NT2/D1 (cell line): ENCODE results near the gene ACSM2B.
"Not testable (repeated sequence)": the region's sequence is repeated elsewhere in the genome, so short reads cannot be mapped to it uniquely, and the experiment has no call there.

Experiments
- DNase-seq: peaks from one replicate; pipeline ENCODE4 v3.0.0-alpha.2; 2011; ENCODE audit warnings: low read depth, low spot score
- H3K27me3 ChIP-seq: 2 replicates; pipeline ENCODE4 v1.6.0; 2011; ENCODE audit warnings: mild to moderate bottlenecking; ENCODE audit not compliant: insufficient read length, insufficient read depth
- H3K36me3 ChIP-seq: 2 replicates; pipeline ENCODE4 v1.6.1; 2011; ENCODE audit warnings: mild to moderate bottlenecking, low read length, mixed read lengths; ENCODE audit not compliant: insufficient read depth, insufficient read length
- H3K4me1 ChIP-seq: 2 replicates; pipeline ENCODE4 v1.5.1; 2011; ENCODE audit not compliant: insufficient read depth, insufficient read length
- H3K4me3 ChIP-seq: 2 replicates; pipeline ENCODE4 v1.5.1; 2011; ENCODE audit warnings: low read depth; ENCODE audit not compliant: insufficient read length
- H3K9ac ChIP-seq: 2 replicates; pipeline ENCODE4 v1.6.0; 2011; ENCODE audit warnings: low read depth; ENCODE audit not compliant: insufficient read length
- H3K9me3 ChIP-seq: 2 replicates; pipeline ENCODE4 v1.5.1; 2011; ENCODE audit warnings: mild to moderate bottlenecking, low read length; ENCODE audit not compliant: insufficient read depth
- SUZ12 ChIP-seq: IDR thresholded peaks from 2 replicates; pipeline ENCODE4 v1.6.1; 2011; ENCODE audit not compliant: insufficient read length, insufficient read depth; ENCODE audit errors: extremely low read depth
- YY1 ChIP-seq: IDR thresholded peaks from 2 replicates; pipeline ENCODE4 v1.6.1; 2011; ENCODE audit not compliant: insufficient read length, insufficient read depth
- ZNF274 ChIP-seq: IDR thresholded peaks from 2 replicates; pipeline ENCODE4 v1.6.1; 2011; ENCODE audit warnings: mild to moderate bottlenecking, low read depth, low read length

Gene ACSM2B

DNA sequence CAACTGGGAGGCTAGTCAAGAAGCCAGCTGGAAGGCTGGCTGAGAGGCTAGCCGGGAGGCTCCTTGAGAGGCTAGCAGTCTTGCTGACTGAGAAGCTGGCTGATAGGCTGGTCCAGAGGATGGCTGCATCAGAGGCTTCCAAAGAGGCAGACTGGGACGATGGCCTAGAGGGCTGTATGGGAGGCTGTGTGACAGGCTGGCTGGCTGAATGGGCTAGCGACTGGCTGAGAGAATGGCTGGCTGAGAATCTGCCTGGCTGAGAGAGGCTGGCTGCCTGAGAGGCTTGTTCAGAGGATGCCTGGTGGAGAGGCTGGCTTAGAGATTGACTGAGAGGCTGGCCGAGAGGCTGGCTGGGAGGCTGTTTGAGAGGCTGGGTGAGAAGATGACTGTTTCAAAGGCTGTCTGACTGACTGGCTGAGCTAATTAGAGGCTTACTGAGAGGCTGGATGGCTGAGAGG is 34.8 kb upstream of the ACSM2B start:
- TF ChIP-seq YY1 (no peak), SUZ12 (no peak), ZNF274 (no peak)
- peaks cover 10% of the 10 kb centered on the region for H3K4me1 ChIP-seq
- no peaks in the 10 kb centered on the region for H3K27me3 ChIP-seq
- H3K36me3 ChIP-seq: no peaks in the 10 kb centered on the region
- no peak overlapping the region for H3K4me3 ChIP-seq
- H3K9me3 ChIP-seq: peaks cover 6% of the 10 kb centered on the region; the same call in 1 of the 2 replicates
- H3K9ac ChIP-seq: no peak overlapping the region
- DNase-seq: no peak

DNA sequence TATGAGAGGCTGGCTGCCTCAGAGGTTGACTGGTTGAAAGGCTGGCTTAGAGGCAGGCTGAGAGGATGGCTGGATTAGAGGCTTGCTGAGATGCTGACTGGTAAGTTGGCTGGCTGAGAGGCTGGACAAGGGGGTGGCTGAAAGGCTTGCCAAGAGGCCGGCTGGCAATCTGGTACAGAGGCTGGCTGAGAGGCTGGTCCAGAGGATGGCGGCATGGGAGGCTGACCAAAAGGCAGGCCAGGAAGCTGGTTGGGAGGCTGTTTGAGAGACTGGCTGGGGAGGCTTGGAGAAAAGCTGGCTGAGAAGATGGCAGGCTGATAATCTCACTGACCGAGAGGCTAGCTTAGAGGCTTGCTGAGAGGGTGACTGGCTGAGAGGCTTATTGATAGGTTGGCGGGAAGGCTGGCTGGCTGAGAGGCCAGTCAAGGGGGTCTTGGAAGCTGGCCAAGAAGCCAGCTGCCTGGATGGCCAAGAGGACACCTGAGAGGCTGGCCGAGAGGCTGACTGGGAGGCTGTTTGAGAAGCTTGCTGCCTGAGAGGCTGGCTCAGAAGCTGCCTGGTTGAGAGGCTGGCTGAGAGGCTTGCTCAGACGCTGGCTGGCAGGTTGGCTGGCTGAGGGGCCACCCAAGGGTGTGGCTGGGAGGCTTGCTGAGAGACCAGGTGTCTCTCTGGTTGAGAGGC is 34.2 kb upstream of the ACSM2B start:
- Histone ChIP-seq H3K4me1 (peaks cover 10% of the 10 kb centered on the region), H3K9me3 (peaks cover 6% of the 10 kb centered on the region; the same call in 1 of the 2 replicates), H3K4me3 (no peak overlapping the region), H3K9ac (no peak overlapping the region), H3K36me3 (no peaks in the 10 kb centered on the region), H3K27me3 (no peaks in the 10 kb centered on the region)
- DNase-seq: no peak
- TF ChIP-seq ZNF274 (no peak), YY1 (no peak), SUZ12 (no peak)

- DNase-seq, H3K4me1 ChIP-seq, H3K36me3 ChIP-seq, H3K9ac ChIP-seq, H3K27me3 ChIP-seq, H3K4me3 ChIP-seq, H3K9me3 ChIP-seq: not testable (repeated sequence)
Measured at GRCh38 chr16:20602205-20602604, 26.0 kb upstream of the ACSM2B start.

DNA sequence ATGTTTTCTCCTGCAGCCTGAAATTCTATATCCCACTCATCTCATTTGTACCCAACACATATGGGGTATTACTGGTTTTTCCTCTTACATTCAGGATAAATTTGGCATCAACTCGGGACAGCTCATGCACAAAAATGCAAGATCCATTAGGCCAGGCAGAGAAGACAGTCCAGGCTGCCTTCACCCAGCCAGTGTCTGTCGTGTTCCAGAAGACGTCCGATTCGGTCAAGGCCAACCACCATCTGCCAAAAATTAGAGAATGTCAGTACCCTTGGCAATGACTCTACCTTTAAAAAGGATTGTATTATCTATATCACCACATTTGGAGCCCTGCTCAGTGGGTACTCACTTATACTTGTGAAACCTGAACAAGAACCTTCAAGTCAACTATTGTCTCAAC is 23.3 kb upstream of the ACSM2B start:
- H3K4me3 ChIP-seq, H3K9me3 ChIP-seq, H3K9ac ChIP-seq, H3K27me3 ChIP-seq, H3K36me3 ChIP-seq, DNase-seq, H3K4me1 ChIP-seq: not testable (repeated sequence)

GRCh38 chr16:20598832-20599469 is 22.8 kb upstream of the ACSM2B start:
- no peak overlapping the region for H3K9ac ChIP-seq
- DNase-seq: no peak
- TF ChIP-seq SUZ12: no peak
- TF ChIP-seq YY1: no peak
- TF ChIP-seq ZNF274: no peak

DNA sequence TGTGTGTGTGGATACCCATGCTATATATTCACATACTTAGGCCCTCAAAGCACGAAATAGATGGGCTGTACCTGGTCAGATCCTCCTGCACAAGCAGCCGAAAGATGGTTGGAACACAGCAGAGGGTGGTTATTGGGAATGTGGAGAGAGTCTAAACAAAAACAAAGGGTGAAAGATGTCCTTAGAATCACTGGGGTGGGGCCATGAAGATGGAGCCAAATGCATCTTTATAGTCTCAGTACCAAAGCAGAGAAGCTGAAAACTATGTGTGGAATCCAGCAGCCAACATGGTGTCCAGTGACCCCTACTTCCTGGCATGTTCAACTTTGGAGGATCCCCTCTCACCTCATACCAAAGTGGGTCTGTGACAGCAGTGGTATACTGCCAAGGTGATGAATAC is 19.5 kb upstream of the ACSM2B start:
- H3K9ac ChIP-seq: not testable (repeated sequence)

More at GRCh38 chr16:20598832-20599469, 22.8 kb upstream of the ACSM2B start:
- H3K9me3 ChIP-seq: no peaks in the 10 kb centered on the region
- H3K36me3 ChIP-seq: no peaks in the 10 kb centered on the region
- no peaks in the 10 kb centered on the region for H3K4me1 ChIP-seq
- H3K27me3 ChIP-seq: no peaks in the 10 kb centered on the region
- H3K4me3 ChIP-seq: no peak overlapping the region

DNA sequence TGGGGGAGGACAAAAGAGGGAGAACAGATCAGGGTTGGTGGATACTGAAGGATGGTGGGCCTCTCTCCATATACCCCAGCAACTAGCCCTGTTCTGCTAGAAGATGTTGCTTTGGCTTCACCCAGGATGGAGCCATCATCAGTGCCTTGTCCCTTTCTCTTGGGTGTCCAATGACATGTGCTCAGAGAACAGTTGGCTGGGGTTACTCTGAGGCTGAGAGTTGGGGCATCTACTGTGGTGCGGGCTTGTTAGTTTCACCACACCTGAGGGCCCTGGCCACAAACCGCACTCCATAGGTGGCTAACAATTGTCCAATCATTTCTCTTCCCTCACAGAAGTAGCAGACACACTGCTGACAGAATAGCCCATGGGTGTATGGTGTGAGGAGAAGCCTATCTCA is 18.9 kb upstream of the ACSM2B start:
- DNase-seq, H3K4me3 ChIP-seq, H3K4me1 ChIP-seq, H3K9me3 ChIP-seq, H3K36me3 ChIP-seq, H3K27me3 ChIP-seq, H3K9ac ChIP-seq: not testable (repeated sequence)

More for the DNA sequence above, 19.5 kb upstream of the ACSM2B start:
- not testable (repeated sequence) for H3K36me3 ChIP-seq, H3K9me3 ChIP-seq, H3K4me1 ChIP-seq, DNase-seq, H3K27me3 ChIP-seq, H3K4me3 ChIP-seq

GRCh38 chr16:20592780-20593179 is 16.6 kb upstream of the ACSM2B start:
- H3K36me3 ChIP-seq, H3K9me3 ChIP-seq, H3K4me3 ChIP-seq, H3K4me1 ChIP-seq, H3K27me3 ChIP-seq, H3K9ac ChIP-seq, DNase-seq: not testable (repeated sequence)

DNA sequence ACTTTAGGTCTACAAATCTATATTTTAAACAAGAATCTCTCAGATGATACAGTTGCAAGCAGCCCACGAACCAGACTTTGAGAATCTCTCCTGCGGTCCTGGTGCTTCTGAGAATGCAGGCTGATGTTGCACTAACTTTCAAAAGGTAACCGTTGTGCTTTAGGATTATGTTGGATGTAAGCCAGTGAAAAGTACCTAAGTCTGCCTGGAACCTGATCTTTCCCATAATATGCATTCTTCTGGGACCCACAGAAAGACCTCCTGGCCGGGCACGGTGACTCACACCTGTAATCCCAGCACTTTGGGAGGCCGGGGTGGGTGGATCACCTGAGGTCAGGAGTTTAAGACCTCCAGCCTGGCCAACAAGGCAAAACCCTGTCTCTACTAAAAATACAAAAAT is 13.3 kb upstream of the ACSM2B start:
- not testable (repeated sequence) for H3K4me1 ChIP-seq, DNase-seq, H3K4me3 ChIP-seq, H3K27me3 ChIP-seq, H3K9me3 ChIP-seq, H3K36me3 ChIP-seq, H3K9ac ChIP-seq

DNA sequence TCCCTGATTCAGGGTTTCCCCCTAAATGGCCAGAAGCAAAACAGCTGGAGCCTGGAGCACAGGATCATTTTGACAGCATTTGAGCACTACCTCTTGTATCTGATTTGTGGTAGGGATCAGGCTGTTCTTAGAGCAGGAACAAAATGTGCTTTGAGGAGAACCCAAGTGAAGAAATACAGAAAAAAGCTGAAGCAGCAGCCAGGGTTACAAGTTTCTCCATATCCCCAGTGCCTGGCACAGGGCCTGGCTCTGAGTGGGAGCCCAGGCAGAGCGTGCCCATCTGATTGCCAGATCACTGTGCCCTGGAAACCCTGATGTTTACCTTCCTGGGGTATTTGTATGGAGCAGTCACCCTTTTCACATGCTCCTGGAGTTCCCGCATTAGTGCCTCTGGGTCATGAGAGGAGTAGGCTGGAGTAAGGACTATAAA is 11.5 kb upstream of the ACSM2B start:
- H3K27me3 ChIP-seq, DNase-seq, H3K9ac ChIP-seq, H3K36me3 ChIP-seq, H3K9me3 ChIP-seq, H3K4me3 ChIP-seq, H3K4me1 ChIP-seq: not testable (repeated sequence)

- not testable (repeated sequence) for H3K27me3 ChIP-seq, H3K9ac ChIP-seq, DNase-seq, H3K4me3 ChIP-seq, H3K4me1 ChIP-seq, H3K36me3 ChIP-seq, H3K9me3 ChIP-seq
Measured at GRCh38 chr16:20586716-20587115, 10.5 kb upstream of the ACSM2B start.
